ENCODE data around the gene METTL18. TPM values are rescaled to one million over a fixed set of nuclear protein-coding genes. Genes with fewer than 3 reads are reported as not detected.

Gene METTL18
- total RNA-seq, 1 donor from 2014 or later, result 7.0 TPM

DNA sequence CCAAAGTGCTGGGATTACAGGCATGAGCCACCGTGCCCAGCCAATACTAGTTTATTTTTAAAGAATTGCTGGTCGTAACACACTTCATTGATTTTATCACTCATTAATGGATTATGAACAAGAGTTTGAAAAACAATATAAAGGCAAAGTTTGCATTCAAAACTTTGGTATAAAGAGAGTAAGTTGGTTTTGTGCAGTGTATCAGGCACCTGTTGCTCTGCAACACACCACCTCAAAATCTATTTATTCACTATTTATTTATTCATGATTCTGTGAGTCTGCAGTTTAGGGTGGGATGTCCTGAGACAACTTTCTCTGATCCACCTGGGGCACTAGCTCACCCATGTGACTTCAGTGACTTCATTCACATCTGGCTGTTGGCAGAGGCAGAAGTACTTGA lies 10.2 kb upstream of the METTL18 start:
- Mint-ChIP-seq H3K27me3 (ENCODE audit: unreplicated experiment) (no peaks in the 10 kb centered on the region), H3K9me3 (ENCODE audit: unreplicated experiment) (no peaks in the 10 kb centered on the region), H3K27ac (ENCODE audit: unreplicated experiment) (no peak overlapping the region), H3K4me1 (ENCODE audit: unreplicated experiment) (peaks cover 11% of the 10 kb centered on the region), H3K36me3 (ENCODE audit: low read depth, unreplicated experiment) (no peaks in the 10 kb centered on the region), H3K4me3 (ENCODE audit: unreplicated experiment) (no peak overlapping the region)
- no peak for DNase-seq (ENCODE audit: low spot score)
- TF ChIP-seq, protein P1, sequence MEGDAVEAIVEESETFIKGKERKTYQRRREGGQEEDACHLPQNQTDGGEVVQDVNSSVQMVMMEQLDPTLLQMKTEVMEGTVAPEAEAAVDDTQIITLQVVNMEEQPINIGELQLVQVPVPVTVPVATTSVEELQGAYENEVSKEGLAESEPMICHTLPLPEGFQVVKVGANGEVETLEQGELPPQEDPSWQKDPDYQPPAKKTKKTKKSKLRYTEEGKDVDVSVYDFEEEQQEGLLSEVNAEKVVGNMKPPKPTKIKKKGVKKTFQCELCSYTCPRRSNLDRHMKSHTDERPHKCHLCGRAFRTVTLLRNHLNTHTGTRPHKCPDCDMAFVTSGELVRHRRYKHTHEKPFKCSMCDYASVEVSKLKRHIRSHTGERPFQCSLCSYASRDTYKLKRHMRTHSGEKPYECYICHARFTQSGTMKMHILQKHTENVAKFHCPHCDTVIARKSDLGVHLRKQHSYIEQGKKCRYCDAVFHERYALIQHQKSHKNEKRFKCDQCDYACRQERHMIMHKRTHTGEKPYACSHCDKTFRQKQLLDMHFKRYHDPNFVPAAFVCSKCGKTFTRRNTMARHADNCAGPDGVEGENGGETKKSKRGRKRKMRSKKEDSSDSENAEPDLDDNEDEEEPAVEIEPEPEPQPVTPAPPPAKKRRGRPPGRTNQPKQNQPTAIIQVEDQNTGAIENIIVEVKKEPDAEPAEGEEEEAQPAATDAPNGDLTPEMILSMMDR (IDR thresholded peaks at IDR 0.05; ENCODE audit: unreplicated experiment), result no peak

DNA sequence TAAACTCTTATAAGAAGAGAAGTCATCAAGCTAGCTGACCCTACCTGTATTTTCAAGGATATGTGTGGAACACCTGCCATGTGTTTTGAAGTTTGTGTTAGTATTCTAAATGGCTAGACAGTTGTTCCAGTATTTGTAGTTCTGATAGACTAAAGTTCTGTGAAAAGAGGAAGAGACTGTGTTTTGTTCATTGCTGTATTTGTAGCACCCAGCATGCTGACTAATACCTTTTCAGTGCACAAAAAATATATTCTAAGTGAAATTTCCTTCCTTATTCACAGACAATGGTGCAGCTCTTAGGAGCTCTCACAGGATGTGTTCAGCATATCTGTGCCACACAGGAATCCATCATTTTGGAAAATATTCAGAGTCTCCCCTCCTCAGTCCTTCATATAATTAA lies 8.2 kb upstream of the METTL18 start:
- H3K36me3 Mint-ChIP-seq (ENCODE audit: low read depth, unreplicated experiment), result no peaks in the 10 kb centered on the region
- TF ChIP-seq, protein P1 (IDR thresholded peaks at IDR 0.05; ENCODE audit: unreplicated experiment), result no peak
- no peak overlapping the region for H3K4me3 Mint-ChIP-seq (ENCODE audit: unreplicated experiment)
- H3K27ac Mint-ChIP-seq (ENCODE audit: unreplicated experiment), result no peak overlapping the region
- no peaks in the 10 kb centered on the region for H3K9me3 Mint-ChIP-seq (ENCODE audit: unreplicated experiment)
- peaks cover 4% of the 10 kb centered on the region for H3K4me1 Mint-ChIP-seq (ENCODE audit: unreplicated experiment)
- H3K27me3 Mint-ChIP-seq (ENCODE audit: unreplicated experiment), result peaks cover under 1% of the 10 kb centered on the region
- DNase-seq (ENCODE audit: low spot score), result no peak

DNA sequence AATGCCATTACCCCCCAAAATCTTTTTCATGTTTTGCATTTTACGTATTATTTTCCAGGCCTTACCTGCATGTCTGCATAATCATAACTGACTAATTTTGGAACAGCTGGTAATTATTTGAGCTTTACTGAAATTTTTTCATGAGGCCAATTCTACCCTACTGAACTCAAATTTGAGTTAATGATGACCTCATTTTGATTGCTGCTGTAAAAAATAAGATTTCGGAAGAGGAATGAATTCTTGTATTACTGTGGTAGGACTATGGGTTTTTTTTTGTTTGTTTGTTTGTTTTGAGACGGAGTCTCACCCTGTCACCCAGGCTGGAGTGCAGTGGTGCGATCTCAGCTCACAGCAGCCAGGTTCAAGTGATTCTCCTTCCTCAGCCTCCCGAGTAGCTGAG lies 2.6 kb upstream of the METTL18 start:
- H3K27me3 Mint-ChIP-seq (ENCODE audit: unreplicated experiment), result peaks cover 5% of the 10 kb centered on the region

DNA sequence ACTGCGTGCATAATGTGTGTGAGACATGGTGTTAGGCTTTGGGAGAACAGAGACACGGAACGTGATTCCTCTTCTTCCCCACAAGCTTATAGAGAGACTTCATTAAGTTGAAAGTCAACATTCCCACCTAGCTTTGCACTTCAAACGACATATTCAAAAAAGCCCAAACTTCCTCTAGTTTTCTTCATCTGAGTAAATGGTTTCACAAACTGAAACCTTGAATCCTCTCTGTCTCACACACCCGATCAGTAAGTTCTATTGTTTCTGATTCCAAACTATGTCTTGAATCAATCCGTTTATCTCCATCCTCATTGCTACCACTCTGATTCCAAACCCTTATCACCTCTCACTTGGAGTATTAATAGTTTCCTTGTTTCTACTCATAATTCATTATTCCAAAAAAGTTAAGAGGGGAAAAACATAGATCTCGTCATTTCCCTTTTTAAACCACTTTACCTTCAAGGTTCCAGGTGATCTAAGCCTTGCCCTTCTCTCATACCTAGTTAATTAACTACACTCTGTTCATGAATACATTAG lies 1.6 kb upstream of the METTL18 start:
- Mint-ChIP-seq H3K27me3 (ENCODE audit: unreplicated experiment) (peaks cover 5% of the 10 kb centered on the region), H3K27ac (ENCODE audit: unreplicated experiment) (no peak overlapping the region), H3K9me3 (ENCODE audit: unreplicated experiment) (no peaks in the 10 kb centered on the region)

More for the DNA sequence above, 2.6 kb upstream of the METTL18 start:
- no peaks in the 10 kb centered on the region for H3K36me3 Mint-ChIP-seq (ENCODE audit: low read depth, unreplicated experiment)
- peaks cover 15% of the 10 kb centered on the region for H3K4me1 Mint-ChIP-seq (ENCODE audit: unreplicated experiment)
- H3K27ac Mint-ChIP-seq (ENCODE audit: unreplicated experiment), result no peak overlapping the region
- TF ChIP-seq, protein P1 (IDR thresholded peaks at IDR 0.05; ENCODE audit: unreplicated experiment), result no peak
- no peak overlapping the region for H3K4me3 Mint-ChIP-seq (ENCODE audit: unreplicated experiment)
- H3K9me3 Mint-ChIP-seq (ENCODE audit: unreplicated experiment), result no peaks in the 10 kb centered on the region
- DNase-seq (ENCODE audit: low spot score), result no peak

DNA sequence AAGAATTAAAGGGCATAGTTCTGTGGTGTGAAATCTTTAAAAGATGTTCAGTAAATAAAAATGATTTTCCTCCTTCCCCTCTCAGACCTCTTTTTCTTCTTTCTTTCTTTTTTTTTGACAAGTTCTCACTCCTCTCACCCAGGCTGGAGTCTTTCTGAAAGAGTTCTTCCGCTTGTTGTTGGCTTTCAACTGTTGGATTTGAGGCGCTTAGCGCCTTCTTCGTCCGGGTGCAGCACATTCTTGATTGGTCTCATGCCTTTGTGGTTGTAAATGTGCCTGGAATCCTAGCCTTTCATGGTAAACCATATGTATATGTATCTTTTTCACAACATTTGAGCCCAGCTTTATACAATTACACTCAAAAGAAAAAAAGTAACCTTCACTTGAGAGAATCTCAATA lies 980 bp upstream of the METTL18 start:
- TF ChIP-seq, protein P1 (IDR thresholded peaks at IDR 0.05; ENCODE audit: unreplicated experiment), result no peak
- Mint-ChIP-seq H3K4me1 (ENCODE audit: unreplicated experiment) (peaks cover 18% of the 10 kb centered on the region), H3K27me3 (ENCODE audit: unreplicated experiment) (peaks cover 5% of the 10 kb centered on the region), H3K4me3 (ENCODE audit: unreplicated experiment) (peak overlapping the region; percentile 93), H3K9me3 (ENCODE audit: unreplicated experiment) (no peaks in the 10 kb centered on the region), H3K27ac (ENCODE audit: unreplicated experiment) (peak overlapping the region; percentile 99), H3K36me3 (ENCODE audit: low read depth, unreplicated experiment) (peaks cover 5% of the 10 kb centered on the region)
- DNase-seq (ENCODE audit: low spot score), result no peak

More for the DNA sequence above, 1.6 kb upstream of the METTL18 start:
- Mint-ChIP-seq H3K4me1 (ENCODE audit: unreplicated experiment) (peaks cover 18% of the 10 kb centered on the region), H3K36me3 (ENCODE audit: low read depth, unreplicated experiment) (peaks cover 5% of the 10 kb centered on the region), H3K4me3 (ENCODE audit: unreplicated experiment) (peak overlapping the region; percentile 29)
- TF ChIP-seq, protein P1 (IDR thresholded peaks at IDR 0.05; ENCODE audit: unreplicated experiment), result no peak
- DNase-seq (ENCODE audit: low spot score), result no peak

Data from endothelial cell (in vitro differentiated cells).